ENCODE results near the gene MLYCD.

DNA sequence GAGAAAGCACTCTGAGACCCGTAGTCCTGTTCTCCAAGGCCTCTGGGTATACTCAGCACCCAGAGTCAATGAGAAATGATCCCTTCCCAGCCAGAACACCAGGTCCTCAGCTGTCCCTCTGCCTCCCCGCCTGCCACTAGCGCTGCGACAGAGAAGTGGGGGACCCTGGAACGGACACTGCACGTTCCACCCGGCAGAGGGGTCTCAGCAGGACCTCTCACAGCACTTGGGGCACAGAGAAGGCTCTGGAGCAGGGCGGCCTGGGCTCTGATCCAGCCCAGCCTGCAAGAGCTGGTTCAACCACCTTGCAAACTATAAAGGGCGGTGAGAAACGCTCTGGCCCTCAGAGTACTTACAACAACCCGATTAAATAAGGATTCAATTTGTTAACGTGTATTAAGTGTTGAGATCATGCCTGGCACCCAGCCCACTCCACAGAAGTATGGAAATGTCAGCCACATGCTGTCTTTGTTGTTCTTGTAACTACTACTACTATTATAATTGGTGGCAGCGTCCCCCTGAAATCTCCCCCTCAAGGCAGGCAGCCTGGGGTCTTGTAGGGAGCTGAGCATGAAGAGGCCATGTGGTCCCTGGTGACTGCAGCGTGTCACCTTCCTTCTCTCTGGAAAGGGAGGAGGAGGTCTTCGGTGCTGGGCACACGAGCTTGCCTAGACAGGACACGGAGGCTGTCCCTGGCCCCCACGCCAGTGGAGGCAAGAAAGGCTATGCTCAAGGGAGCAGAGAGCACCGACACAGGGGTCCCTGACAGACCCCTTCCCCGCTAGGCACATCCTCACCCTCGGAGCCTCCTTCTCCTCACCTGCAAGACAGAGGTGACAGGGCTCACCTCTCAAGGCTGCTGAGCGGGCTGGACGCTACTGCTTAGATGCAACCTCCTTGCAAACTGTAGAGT lies 56.6 kb downstream of the MLYCD start:
- TF ChIP-seq, protein P1, sequence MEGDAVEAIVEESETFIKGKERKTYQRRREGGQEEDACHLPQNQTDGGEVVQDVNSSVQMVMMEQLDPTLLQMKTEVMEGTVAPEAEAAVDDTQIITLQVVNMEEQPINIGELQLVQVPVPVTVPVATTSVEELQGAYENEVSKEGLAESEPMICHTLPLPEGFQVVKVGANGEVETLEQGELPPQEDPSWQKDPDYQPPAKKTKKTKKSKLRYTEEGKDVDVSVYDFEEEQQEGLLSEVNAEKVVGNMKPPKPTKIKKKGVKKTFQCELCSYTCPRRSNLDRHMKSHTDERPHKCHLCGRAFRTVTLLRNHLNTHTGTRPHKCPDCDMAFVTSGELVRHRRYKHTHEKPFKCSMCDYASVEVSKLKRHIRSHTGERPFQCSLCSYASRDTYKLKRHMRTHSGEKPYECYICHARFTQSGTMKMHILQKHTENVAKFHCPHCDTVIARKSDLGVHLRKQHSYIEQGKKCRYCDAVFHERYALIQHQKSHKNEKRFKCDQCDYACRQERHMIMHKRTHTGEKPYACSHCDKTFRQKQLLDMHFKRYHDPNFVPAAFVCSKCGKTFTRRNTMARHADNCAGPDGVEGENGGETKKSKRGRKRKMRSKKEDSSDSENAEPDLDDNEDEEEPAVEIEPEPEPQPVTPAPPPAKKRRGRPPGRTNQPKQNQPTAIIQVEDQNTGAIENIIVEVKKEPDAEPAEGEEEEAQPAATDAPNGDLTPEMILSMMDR (IDR thresholded peaks at IDR 0.05) = no peak
- no peak for TF ChIP-seq POLR2A (IDR thresholded peaks at IDR 0.05)
- no peak for TF ChIP-seq POLR2AphosphoS5 (IDR thresholded peaks at IDR 0.05)
- TF ChIP-seq EP300 (IDR thresholded peaks at IDR 0.05) = no peak
